ENCODE data around the gene SH3RF3. TPM values are rescaled to one million over a fixed set of nuclear protein-coding genes. Genes with fewer than 3 reads are reported as not detected.

SH3RF3 gene
- total RNA-seq, 1 donor from 2014 or later, result 7.4 TPM

DNA sequence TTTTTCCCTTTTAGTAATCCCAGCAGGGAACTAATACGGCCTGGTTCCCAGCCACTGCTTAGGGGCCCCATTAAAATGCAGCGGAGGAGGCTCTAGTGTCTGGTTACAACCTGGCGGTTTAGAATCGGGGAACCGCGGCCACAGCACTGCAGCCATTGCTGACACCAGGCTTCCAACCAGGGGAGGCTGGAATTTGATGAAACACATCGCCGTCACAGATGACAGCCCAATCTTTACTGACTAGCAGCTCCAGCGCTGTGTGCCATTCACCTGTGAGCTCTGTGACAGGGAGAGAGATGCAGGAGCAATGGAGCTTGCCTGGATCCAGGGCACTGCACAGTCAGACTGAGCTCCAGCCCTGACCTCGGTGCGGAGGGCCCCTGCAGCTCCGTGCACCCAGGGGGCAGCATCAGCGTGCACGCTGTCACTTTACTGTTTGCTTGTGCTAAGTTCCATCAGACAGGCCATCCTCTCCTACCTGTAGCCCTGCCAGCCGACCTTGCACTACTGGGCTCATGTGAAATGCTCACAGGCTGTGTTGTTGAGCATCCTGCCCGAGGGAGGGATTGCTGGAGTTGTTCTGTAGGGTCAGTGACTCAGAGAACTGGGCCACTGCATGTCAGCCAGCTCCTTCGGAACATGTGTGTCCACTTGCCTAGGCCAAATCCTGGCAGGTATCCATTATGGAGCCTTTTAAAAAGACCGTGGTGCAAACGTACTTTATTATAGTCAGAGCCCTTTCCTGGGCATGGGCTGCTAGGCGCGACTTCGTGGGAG, 281.2 kb downstream of the SH3RF3 start:
- intact Hi-C loops (cut with DNase I), result no loop called here
- Histone ChIP-seq H3K4me3 (no peak overlapping the region), H3K9me3 (no peaks in the 10 kb centered on the region), H3K27me3 (no peaks in the 10 kb centered on the region), H3K4me1 (no peaks in the 10 kb centered on the region), H3K27ac (no peak overlapping the region), H3K36me3 (no peaks in the 10 kb centered on the region)
- ATAC-seq, result no peak
- DNase-seq, result no peak
- no peak for TF ChIP-seq CTCF (IDR thresholded peaks at IDR 0.05)

- H3K27me3 ChIP-seq, result no peaks in the 10 kb centered on the region
- no peaks in the 10 kb centered on the region for H3K4me1 ChIP-seq
- no peak overlapping the region for H3K27ac ChIP-seq
- intact Hi-C loops (cut with DNase I), result no loop called here
- TF ChIP-seq CTCF (IDR thresholded peaks at IDR 0.05), result no peak
- no peaks in the 10 kb centered on the region for H3K9me3 ChIP-seq
- no peak for ATAC-seq
- no peak overlapping the region for H3K4me3 ChIP-seq
- DNase-seq, result no peak
- H3K36me3 ChIP-seq, result no peaks in the 10 kb centered on the region
Measured at GRCh38 chr2:109411640-109412325, 282.8 kb downstream of the SH3RF3 start.

DNA sequence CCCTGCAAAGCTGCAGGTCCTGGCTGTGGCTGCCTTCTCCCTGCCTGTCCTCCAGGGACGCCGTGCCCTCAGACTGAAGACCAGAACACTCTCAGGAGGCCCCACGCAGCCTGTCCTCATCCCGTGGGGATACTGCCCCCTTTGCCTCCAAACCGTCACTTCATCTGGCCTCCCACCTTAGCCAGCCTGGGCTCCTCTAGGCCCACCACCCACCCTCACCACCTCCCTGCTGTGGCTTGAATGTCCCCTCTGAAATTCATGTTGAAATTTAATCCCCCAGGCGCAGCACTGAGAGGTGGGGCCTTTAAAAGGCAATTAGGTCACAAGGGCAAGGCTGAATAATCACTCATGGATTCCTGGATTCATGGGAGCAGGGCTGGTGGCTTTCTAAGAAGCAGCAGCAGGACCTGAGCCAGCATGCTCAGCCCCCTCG, 286.6 kb downstream of the SH3RF3 start:
- Histone ChIP-seq H3K9me3 (no peaks in the 10 kb centered on the region), H3K36me3 (no peaks in the 10 kb centered on the region), H3K4me3 (no peak overlapping the region), H3K27ac (no peak overlapping the region), H3K4me1 (peaks cover 4% of the 10 kb centered on the region), H3K27me3 (no peaks in the 10 kb centered on the region)
- ATAC-seq, result no peak
- DNase-seq, result no peak
- no peak for TF ChIP-seq CTCF (IDR thresholded peaks at IDR 0.05)
- intact Hi-C loops (cut with DNase I), result no loop called here

GRCh38 chr2:109417701-109418335, 288.8 kb downstream of the SH3RF3 start:
- no peaks in the 10 kb centered on the region for H3K9me3 ChIP-seq
- H3K27me3 ChIP-seq, result no peaks in the 10 kb centered on the region
- TF ChIP-seq CTCF (IDR thresholded peaks at IDR 0.05), result no peak
- intact Hi-C loops (cut with DNase I), result no loop called here
- ATAC-seq (no peak), DNase-seq (no peak)
- H3K4me3 ChIP-seq, result no peak overlapping the region
- H3K4me1 ChIP-seq, result peaks cover 4% of the 10 kb centered on the region
- no peaks in the 10 kb centered on the region for H3K36me3 ChIP-seq
- no peak overlapping the region for H3K27ac ChIP-seq

DNA sequence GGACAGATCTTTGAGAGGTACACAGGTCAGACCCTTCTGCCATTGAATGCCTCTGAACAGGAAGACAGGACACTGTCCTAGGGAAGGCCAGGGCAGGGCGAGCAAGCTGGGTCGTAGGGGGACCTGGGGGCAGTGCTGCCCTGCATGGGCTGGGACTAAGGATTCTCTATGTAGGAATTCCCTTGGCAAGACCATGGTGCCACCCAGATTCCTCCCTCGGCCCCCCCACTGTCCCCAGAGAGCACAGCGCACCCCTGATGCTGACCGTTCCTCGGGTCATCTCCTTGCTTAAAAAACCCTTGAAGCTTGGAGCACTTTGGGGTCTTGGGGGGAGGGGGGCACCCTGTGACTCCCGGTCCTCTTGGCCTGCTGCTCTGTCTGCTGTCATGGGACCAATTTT, 289.7 kb downstream of the SH3RF3 start:
- no peak for TF ChIP-seq CTCF (IDR thresholded peaks at IDR 0.05)

More for the DNA sequence above, 289.7 kb downstream of the SH3RF3 start:
- no peak overlapping the region for H3K4me3 ChIP-seq
- ATAC-seq (no peak), DNase-seq (no peak)
- no peaks in the 10 kb centered on the region for H3K36me3 ChIP-seq
- H3K27ac ChIP-seq, result no peak overlapping the region
- no peaks in the 10 kb centered on the region for H3K27me3 ChIP-seq
- H3K4me1 ChIP-seq, result peaks cover 4% of the 10 kb centered on the region
- intact Hi-C loops (cut with DNase I), result no loop called here
- H3K9me3 ChIP-seq, result no peaks in the 10 kb centered on the region
